ENCODE results near the gene SH3PXD2B.

SH3PXD2B gene

DNA sequence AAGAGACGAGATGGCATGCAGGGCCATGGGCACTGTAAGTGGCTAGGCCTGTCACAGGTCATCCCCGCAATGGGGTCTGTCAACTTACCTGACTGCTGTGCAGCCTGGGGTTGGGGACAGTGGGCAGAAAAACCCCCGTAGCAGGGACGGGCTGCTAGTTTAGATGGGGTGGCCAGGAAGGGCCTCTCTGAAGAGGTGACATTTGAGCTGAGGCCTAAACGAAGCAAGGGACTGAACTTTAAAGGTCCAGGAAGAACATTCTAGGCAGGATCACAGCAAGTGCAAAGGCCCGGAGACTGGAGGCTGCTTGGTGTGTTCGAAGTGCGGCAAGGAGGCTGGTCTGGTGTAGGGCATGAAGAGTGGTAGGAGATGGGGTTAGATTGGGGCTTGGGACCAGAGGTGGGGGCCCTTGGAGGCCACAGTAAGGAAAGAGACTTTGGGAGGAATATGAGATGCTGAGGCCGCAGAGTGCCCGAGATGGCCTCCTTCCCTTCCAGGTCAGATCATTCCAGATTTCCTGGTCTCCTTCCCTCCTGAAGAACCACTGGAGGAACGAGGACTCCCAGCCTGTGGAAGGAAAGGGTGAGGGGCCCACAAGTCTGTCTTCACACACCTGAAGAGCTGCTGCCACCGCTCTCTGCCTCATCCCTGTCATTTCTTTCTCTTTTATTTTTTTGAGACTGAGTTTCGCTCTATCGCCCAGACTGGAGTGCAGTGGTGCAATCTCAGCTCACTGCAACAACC is 37.9 kb upstream of the SH3PXD2B start:
- H3K4me3 ChIP-seq (ENCODE audit: low read length): no peak overlapping the region
- TF ChIP-seq ZNF274 (IDR thresholded peaks at IDR 0.05; ENCODE audit: low read depth, low read length): no peak

DNA sequence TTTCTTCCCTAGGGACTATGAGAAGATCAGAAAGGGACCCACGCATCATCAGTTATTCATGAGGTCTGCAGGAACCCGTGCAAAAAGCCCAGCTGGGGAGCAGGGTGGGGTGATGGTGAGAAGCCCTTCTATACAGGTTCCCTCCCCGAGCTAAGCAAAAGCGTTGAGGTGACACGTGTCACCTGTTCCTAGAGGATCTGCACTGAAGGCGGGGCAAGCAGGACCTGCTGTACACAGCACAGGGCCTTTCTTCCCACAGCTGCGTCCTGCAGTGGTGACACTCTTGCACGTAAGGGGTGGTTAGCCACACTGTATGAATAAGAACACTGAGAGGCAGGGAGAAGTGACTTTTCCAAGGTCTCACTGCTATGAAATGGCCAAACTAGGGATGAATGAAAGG is 37.2 kb upstream of the SH3PXD2B start:
- no peak overlapping the region for H3K4me3 ChIP-seq (ENCODE audit: low read length)
- no peak for TF ChIP-seq ZNF274 (IDR thresholded peaks at IDR 0.05; ENCODE audit: low read depth, low read length)

GRCh38 chr5:172490514-172491461 is 36.5 kb upstream of the SH3PXD2B start:
- no peak for TF ChIP-seq ZNF274 (IDR thresholded peaks at IDR 0.05; ENCODE audit: low read depth, low read length)
- no peak overlapping the region for H3K4me3 ChIP-seq (ENCODE audit: low read length)

DNA sequence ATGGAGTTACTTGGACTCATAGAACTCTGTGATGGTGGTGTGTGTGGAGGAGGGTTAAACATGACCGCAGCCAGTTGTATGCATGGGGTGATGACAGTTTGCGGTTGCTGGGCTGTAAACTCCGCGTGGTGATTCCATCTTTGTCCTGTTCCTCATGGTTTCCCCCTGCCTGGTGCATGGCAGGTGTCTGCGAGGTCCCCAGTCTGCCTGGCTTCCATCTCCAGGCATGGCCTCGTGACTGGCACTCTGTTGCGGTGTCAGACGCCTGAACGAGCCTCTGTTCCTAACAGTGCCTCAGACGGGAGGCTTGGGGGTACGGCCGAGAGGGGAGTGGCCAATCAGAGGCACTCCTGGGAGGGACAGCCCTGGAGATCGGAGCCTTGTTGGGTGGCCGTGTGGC is 33.9 kb upstream of the SH3PXD2B start:
- no peak for TF ChIP-seq ZNF274 (IDR thresholded peaks at IDR 0.05; ENCODE audit: low read depth, low read length)
- H3K4me3 ChIP-seq (ENCODE audit: low read length): no peak overlapping the region

DNA sequence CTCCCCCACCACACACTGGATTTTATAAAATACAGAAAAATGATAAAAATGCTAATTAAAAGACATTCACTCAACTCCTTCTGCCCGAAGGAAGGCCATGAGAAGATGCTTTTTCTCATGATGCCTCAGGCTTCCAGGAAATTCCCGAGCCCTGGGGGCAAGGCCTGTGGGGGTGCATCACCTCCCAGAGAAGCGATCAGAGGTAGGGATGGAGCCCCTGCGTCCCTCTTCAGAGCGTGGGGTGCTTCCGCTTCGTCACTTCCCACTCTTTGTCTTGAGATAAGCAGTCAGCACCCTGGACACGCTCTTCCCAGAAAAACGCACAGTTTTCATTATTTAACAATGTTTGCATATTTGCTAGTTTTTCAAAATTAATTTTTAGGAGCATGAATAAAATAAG is 33.3 kb upstream of the SH3PXD2B start:
- no peak overlapping the region for H3K4me3 ChIP-seq (ENCODE audit: low read length)
- no peak for TF ChIP-seq ZNF274 (IDR thresholded peaks at IDR 0.05; ENCODE audit: low read depth, low read length)

DNA sequence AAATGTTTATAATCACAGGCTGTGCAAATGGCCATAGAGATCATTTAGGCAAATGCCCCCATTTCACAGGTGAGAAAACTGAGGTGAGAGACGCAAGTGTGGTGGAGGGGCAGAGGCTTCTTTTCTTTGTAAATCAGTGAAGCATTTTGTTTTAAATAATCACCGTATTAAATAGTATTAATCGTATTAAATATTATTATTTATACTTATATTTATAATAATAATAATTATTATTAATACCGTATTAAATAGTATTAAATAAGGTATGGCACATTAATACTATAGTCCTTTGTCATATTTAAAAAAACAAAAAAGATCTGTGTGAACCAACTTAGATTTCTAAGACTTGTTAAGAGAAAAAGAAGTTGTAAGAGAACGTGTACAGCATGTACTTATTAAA is 32.6 kb upstream of the SH3PXD2B start:
- no peak for TF ChIP-seq ZNF274 (IDR thresholded peaks at IDR 0.05; ENCODE audit: low read depth, low read length)
- H3K4me3 ChIP-seq (ENCODE audit: low read length): no peak overlapping the region

- TF ChIP-seq ZNF274 (IDR thresholded peaks at IDR 0.05; ENCODE audit: low read depth, low read length): no peak
- no peak overlapping the region for H3K4me3 ChIP-seq (ENCODE audit: low read length)
These were observed 32.1 kb upstream of the SH3PXD2B start for GRCh38 chr5:172486451-172486850.

DNA sequence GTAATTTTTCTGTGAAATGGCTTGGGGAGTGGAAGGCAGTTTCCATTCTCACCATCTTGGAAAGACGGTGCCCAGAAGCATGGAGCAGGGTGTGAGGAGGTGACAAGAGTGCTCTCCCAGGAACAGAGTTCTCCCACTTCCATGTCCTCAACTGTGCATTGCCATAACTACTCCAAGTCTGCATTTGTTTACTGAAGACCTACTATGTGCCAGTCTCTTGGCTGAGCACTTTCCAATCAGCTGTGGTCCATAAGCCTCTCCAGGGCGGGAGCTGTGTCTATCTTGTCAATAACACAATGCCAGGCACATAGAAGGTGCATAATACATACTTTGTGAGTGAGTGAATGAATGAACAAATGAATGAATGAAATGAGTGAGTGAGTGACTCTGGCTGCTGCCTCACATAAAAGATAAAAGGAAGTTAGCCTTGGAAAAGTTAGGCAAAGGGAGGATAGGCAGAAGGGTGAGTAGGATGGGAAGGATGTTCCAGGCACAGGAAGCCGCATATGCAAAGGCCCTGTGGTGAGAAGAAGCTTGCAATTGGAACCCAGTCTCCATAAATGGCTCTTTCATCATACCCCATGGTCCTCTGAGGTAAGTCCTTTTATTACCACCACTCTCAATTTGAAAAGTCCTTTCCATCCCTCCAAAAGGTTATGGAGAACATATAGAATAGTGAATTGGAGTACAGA is 31.3 kb upstream of the SH3PXD2B start:
- no peak overlapping the region for H3K4me3 ChIP-seq (ENCODE audit: low read length)
- no peak for TF ChIP-seq ZNF274 (IDR thresholded peaks at IDR 0.05; ENCODE audit: low read depth, low read length)

DNA sequence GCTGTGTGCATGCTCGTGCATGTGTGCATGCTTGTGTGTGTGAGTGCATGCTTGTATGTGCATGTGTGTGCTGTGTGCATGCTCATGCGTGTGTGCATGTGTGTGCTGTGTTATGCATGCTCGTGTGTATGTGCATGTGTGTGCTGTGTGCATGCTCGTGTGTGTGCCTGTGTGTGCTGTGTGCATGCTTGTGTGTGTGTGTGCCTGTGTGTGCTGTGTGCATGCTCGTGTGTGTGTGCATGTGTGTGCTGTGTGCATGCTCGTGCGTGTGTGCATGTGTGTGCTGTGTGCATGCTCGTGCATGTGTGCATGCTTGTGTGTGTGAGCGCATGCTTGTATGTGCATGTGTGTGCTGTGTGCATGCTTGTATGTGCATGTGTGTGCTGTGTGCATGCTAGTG is 30.3 kb upstream of the SH3PXD2B start:
- no peak overlapping the region for H3K4me3 ChIP-seq (ENCODE audit: low read length)
- no peak for TF ChIP-seq ZNF274 (IDR thresholded peaks at IDR 0.05; ENCODE audit: low read depth, low read length)

GRCh38 chr5:172482156-172483020 is 28.1 kb upstream of the SH3PXD2B start:
- no peak overlapping the region for H3K4me3 ChIP-seq (ENCODE audit: low read length)
- no peak for TF ChIP-seq ZNF274 (IDR thresholded peaks at IDR 0.05; ENCODE audit: low read depth, low read length)

DNA sequence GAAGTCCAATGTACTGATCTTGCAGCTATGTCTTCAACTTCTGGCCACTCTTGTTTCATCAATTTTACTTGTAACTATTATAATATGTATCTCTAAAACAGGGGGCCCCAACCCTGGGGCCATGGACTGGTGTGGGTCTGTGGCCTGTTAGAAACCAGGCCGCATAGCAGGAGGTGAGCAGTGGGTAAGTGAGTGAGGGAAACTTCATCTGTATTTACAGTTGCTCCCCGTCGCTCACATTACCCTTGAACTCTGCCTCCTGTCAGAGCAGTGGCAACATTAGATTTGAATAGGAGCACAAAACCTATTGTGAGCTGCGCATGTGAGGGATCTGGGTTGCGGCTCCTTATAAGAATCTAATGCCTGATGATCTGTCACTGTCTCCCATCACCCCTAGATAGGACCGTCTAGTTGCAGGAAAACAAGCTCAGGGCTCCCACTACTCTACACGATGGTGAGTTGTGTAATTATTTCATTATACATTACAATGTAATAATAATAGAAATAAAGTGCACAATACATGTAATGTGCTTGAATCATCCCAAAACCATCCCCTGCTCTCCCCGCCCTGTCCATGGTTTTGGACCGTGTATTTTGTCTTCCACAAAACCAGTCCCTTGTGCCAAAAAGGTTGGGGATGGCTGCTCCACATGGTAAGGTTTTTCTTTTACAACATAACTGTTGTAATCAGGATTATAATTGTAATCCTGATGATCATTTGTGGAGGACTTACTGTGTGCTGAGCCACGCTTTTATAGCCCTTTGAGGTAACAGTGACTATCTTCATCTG is 26.9 kb upstream of the SH3PXD2B start:
- H3K4me3 ChIP-seq (ENCODE audit: low read length): no peak overlapping the region
- no peak for TF ChIP-seq ZNF274 (IDR thresholded peaks at IDR 0.05; ENCODE audit: low read depth, low read length)

DNA sequence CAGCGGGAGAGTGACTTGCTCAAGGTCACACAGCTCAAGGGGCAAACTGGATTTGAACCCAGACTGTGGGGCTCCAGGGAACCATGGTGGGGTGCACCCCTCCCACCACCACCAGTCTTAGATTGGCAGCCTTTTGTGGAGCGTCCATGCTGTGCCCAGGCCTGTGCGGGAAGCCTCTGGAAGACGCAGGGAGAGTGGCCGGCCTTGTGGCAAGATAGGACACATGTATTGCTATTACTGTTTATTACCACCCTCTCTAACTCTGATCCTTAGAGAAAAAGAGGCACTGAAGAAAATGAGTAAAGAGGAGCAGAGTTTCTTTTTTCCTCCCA is 25.4 kb upstream of the SH3PXD2B start:
- no peak for TF ChIP-seq ZNF274 (IDR thresholded peaks at IDR 0.05; ENCODE audit: low read depth, low read length)
- H3K4me3 ChIP-seq (ENCODE audit: low read length): no peak overlapping the region

Data from GM08714 (cell line).